ENCODE data around the gene TMBIM6. TPM values are rescaled to one million over a fixed set of nuclear protein-coding genes. Genes with fewer than 3 reads are reported as not detected.

The TMBIM6 gene
- polyA plus RNA-seq, 3 donors, result 315 to 1,453 (median 1,396) TPM

DNA sequence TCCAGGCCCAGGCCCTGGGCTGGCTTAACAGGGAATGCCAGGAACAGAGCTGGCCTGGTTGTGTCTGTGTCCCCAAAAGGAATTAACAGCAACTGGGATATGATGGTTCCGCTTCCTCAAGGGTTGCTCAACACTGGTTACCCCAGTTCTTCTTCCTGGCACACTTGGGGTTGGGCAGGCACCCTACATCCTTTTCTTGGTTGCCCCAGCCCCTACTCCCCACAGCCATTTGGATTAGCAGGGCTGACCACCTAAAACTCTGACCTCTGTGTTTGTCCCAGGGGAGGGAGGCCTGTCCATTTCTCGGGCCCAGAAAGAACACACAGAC lies 56.1 kb downstream of the TMBIM6 start:
- H3K4me3 Mint-ChIP-seq, result peak overlapping the region in 1 of 2 donors; percentile 55
- TF ChIP-seq, protein P1, sequence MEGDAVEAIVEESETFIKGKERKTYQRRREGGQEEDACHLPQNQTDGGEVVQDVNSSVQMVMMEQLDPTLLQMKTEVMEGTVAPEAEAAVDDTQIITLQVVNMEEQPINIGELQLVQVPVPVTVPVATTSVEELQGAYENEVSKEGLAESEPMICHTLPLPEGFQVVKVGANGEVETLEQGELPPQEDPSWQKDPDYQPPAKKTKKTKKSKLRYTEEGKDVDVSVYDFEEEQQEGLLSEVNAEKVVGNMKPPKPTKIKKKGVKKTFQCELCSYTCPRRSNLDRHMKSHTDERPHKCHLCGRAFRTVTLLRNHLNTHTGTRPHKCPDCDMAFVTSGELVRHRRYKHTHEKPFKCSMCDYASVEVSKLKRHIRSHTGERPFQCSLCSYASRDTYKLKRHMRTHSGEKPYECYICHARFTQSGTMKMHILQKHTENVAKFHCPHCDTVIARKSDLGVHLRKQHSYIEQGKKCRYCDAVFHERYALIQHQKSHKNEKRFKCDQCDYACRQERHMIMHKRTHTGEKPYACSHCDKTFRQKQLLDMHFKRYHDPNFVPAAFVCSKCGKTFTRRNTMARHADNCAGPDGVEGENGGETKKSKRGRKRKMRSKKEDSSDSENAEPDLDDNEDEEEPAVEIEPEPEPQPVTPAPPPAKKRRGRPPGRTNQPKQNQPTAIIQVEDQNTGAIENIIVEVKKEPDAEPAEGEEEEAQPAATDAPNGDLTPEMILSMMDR (IDR thresholded peaks at IDR 0.05), result no peak
- peaks cover 76 to 97% of the 10 kb centered on the region in 2 donors for H3K36me3 ChIP-seq (replicated peaks in 1 of 2; ENCODE audit: control insufficient read depth in 1 of 2, insufficient read depth in 2 of 2, low read length in 2 of 2)

DNA sequence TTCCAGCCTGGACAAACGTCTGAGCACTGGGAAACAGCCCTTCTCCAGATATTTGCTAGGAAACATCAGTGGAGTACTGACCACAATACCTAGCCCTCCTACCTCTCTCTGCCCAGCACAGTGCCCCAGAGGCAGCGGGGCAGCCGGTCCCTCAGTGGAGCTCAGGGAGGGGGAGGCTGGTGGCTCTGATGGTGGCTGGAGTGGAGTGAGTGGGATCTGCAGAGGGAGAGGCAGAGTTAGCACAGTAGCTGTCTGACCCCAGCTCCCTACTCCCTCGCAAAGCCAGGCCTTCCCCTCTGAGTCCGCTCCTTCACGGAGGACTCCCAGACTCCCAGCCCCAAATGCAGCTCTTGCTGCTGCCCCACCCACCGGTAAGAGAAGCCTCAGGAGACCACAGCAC lies 56.9 kb downstream of the TMBIM6 start:
- Mint-ChIP-seq H3K27ac (peak overlapping the region in 2 of 7 donors; percentile 41 to 57), H3K9me3 (no peaks in the 10 kb centered on the region), H3K4me1 (peaks cover 17% of the 10 kb centered on the region), H3K4me3 (no peak overlapping the region), H3K27me3 (ENCODE audit: low read depth in 3 of 3) (no peaks in the 10 kb centered on the region), H3K36me3 (peaks cover 64 to 87% of the 10 kb centered on the region in 2 donors)
- no peak overlapping the region for H3K9ac ChIP-seq (ENCODE audit: insufficient read depth, low read length, poor library complexity, severe bottlenecking)
- peaks cover 78 to 97% of the 10 kb centered on the region in 2 donors for H3K36me3 ChIP-seq (replicated peaks in 1 of 2; ENCODE audit: control insufficient read depth in 1 of 2, insufficient read depth in 2 of 2, low read length in 2 of 2)
- H3K4me1 ChIP-seq (ENCODE audit: control insufficient read depth in 1 of 2, insufficient read depth in 2 of 2, low read length in 2 of 2), result peaks cover 17 to 20% of the 10 kb centered on the region in 2 donors
- H3K79me2 ChIP-seq (ENCODE audit: insufficient read depth, low read length), result no peaks in the 10 kb centered on the region
- TF ChIP-seq, protein P1 (IDR thresholded peaks at IDR 0.05), result no peak
- H3K4me3 ChIP-seq (replicated peaks in 1 of 3; ENCODE audit: low read depth in 2 of 3, low read length in 3 of 3), result no peak overlapping the region
- peak overlapping the region in 1 of 2 donors; percentile 77 for H3K27ac ChIP-seq (ENCODE audit: low read depth in 1 of 2, low read length in 2 of 2)
- intact Hi-C loops (cut with micrococcal nuclease), result no loop called here
- peaks cover 9% of the 10 kb centered on the region for H4K20me1 ChIP-seq (ENCODE audit: insufficient read depth, low read length)
- DNase-seq, result no peak
- 95% methylated on average over 2 of the region's 7 CpGs for WGBS (ENCODE audit: insufficient coverage)
- H3K9me3 ChIP-seq (replicated peaks in 1 of 2; ENCODE audit: control insufficient read depth in 1 of 2, insufficient read depth in 1 of 2, low read length in 2 of 2), result no peaks in the 10 kb centered on the region
- no peaks in the 10 kb centered on the region for H3K27me3 ChIP-seq (ENCODE audit: control insufficient read depth in 2 of 2, insufficient read depth in 2 of 2, low read length in 2 of 2)
- H3K4me2 ChIP-seq (replicated peaks; ENCODE audit: extremely low read depth, low read length, poor library complexity, severe bottlenecking), result no peak overlapping the region
- no peak overlapping the region for H2AFZ ChIP-seq (ENCODE audit: insufficient read depth, low read depth, low read length, poor library complexity, severe bottlenecking)

More for the DNA sequence above, 56.1 kb downstream of the TMBIM6 start:
- H4K20me1 ChIP-seq (ENCODE audit: insufficient read depth, low read length), result peaks cover under 1% of the 10 kb centered on the region
- Mint-ChIP-seq H3K4me1 (peaks cover 17% of the 10 kb centered on the region), H3K27ac (peak overlapping the region in 6 of 7 donors; percentile 53 to 86 (median 80)), H3K9me3 (no peaks in the 10 kb centered on the region), H3K36me3 (peaks cover 60 to 86% of the 10 kb centered on the region in 2 donors), H3K27me3 (ENCODE audit: low read depth in 3 of 3) (no peaks in the 10 kb centered on the region)
- 8% methylated on average over 1 of the region's 2 CpGs for WGBS (ENCODE audit: insufficient coverage)
- peak overlapping the region; percentile 43 to 77 for H3K27ac ChIP-seq (ENCODE audit: low read depth in 1 of 2, low read length in 2 of 2)
- peak overlapping the region; percentile 53 for H3K4me2 ChIP-seq (replicated peaks; ENCODE audit: extremely low read depth, low read length, poor library complexity, severe bottlenecking)
- H3K4me1 ChIP-seq (ENCODE audit: control insufficient read depth in 1 of 2, insufficient read depth in 2 of 2, low read length in 2 of 2), result peaks cover 17 to 20% of the 10 kb centered on the region in 2 donors
- peak overlapping the region in 1 of 3 experiments; percentile 48 for H3K4me3 ChIP-seq (replicated peaks in 1 of 3; ENCODE audit: low read depth in 2 of 3, low read length in 3 of 3)
- H3K27me3 ChIP-seq (ENCODE audit: control insufficient read depth in 2 of 2, insufficient read depth in 2 of 2, low read length in 2 of 2), result no peaks in the 10 kb centered on the region
- no peaks in the 10 kb centered on the region for H3K79me2 ChIP-seq (ENCODE audit: insufficient read depth, low read length)
- peak; percentile 59 to 81 (median 77) for DNase-seq
- H3K9ac ChIP-seq (ENCODE audit: insufficient read depth, low read length, poor library complexity, severe bottlenecking), result peak overlapping the region; percentile 45
- no peak overlapping the region for H2AFZ ChIP-seq (ENCODE audit: insufficient read depth, low read depth, low read length, poor library complexity, severe bottlenecking)
- H3K9me3 ChIP-seq (replicated peaks in 1 of 2; ENCODE audit: control insufficient read depth in 1 of 2, insufficient read depth in 1 of 2, low read length in 2 of 2), result no peaks in the 10 kb centered on the region
- intact Hi-C loops (cut with micrococcal nuclease), result no loop called here

Measured in CD14-positive monocyte (primary cell).